ENCODE measurements around the gene SRL.

GRCh38 chr16:4283939-4284338 is 42.1 kb upstream of the SRL start:
- TF ChIP-seq ZNF605 (CRISPR knock-in tag; IDR thresholded peaks at IDR 0.05) (no peak), SOX5 (CRISPR knock-in tag; IDR thresholded peaks at IDR 0.05; ENCODE audit: borderline replicate concordance) (no peak), CTCF (CRISPR knock-in tag; IDR thresholded peaks at IDR 0.05) (no peak)

All from HepG2 (cell line).